Measurements from ENCODE around the gene RC3H2. TPM values are rescaled to one million over a fixed set of nuclear protein-coding genes. Genes with fewer than 3 reads are reported as not detected.

Gene RC3H2
- polyA plus RNA-seq, 4 donors, result 8.6 to 28.1 (median 11.0) TPM

DNA sequence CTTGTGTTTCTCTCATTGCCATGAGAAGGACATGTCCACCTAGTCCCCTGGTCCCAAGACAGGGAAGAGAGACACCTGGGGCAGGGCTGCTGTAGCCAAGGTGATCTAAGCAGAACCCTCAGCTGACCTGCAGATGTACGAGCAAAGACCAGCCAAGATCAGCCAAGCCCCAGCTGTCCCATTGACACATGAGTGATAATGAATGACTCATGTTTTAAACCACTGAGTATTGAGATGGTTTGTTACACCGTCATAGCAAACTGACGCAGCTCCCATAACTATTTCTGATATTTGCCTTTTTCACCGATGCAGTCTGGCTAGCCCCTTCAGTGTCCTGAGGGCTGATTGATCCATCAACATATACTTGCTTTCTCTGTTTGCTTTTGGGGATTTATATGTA lies 98.5 kb downstream of the RC3H2 start:
- FAIRE-seq, result no peak
- Histone ChIP-seq H3K27ac (ENCODE audit: low read depth in 1 of 3, low read length in 2 of 3) (no peak overlapping the region), H3K4me3 (ENCODE audit: low read depth in 1 of 3, low read length in 3 of 3) (no peak overlapping the region), H3K36me3 (ENCODE audit: control insufficient read depth in 3 of 3, insufficient read depth in 2 of 3, low read depth in 1 of 3, low read length in 3 of 3) (no peaks in the 10 kb centered on the region), H3K9me3 (ENCODE audit: control insufficient read depth in 2 of 2, insufficient read depth in 1 of 2, low read depth in 1 of 2, low read length in 1 of 2) (peaks cover 0 to 5% of the 10 kb centered on the region in 2 donors), H3K4me1 (ENCODE audit: control insufficient read depth in 3 of 3, insufficient read depth in 2 of 3, low read depth in 1 of 3, low read length in 2 of 3) (no peaks in the 10 kb centered on the region), H3K27me3 (ENCODE audit: control insufficient read depth in 3 of 3, insufficient read depth in 3 of 3, low read length in 3 of 3) (no peaks in the 10 kb centered on the region)
- no peak for DNase-seq
- 69 to 99% (median 87%) methylated on average over 4 of the region's 4 CpGs for WGBS, 3 donors

DNA sequence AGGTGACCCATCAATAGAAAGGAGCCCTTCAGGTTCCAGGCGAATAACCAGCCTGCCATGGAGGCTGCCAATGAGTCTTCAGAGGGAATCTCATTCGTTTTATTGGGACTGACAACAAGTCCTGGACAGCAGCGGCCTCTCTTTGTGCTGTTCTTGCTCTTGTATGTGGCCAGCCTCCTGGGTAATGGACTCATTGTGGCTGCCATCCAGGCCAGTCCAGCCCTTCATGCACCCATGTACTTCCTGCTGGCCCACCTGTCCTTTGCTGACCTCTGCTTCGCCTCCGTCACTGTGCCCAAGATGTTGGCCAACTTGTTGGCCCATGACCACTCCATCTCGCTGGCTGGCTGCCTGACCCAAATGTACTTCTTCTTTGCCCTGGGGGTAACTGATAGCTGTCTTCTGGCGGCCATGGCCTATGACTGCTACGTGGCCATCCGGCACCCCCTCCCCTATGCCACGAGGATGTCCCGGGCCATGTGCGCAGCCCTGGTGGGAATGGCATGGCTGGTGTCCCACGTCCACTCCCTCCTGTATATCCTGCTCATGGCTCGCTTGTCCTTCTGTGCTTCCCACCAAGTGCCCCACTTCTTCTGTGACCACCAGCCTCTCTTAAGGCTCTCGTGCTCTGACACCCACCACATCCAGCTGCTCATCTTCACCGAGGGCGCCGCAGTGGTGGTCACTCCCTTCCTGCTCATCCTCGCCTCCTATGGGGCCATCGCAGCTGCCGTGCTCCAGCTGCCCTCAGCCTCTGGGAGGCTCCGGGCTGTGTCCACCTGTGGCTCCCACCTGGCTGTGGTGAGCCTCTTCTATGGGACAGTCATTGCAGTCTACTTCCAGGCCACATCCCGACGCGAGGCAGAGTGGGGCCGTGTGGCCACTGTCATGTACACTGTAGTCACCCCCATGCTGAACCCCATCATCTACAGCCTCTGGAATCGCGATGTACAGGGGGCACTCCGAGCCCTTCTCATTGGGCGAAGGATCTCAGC lies 104.8 kb downstream of the RC3H2 start, which contains the start of gene OR1K1:
Gene OR1K1, plus strand, starts transcription at position 58 of the 995 bp plus-strand sequence. Its CDS starts 0 bp downstream, at position 58.
- no peaks in the 10 kb centered on the region for H3K9me3 ChIP-seq (ENCODE audit: control insufficient read depth in 2 of 2, insufficient read depth in 1 of 2, low read depth in 1 of 2, low read length in 1 of 2)
- WGBS, 3 donors, result 94 to 95% (median 94%) methylated on average over 30 of the region's 30 CpGs
- DNase-seq (no peak), FAIRE-seq (no peak)
- no peak within 1 kb of the TSS for H3K4me3 ChIP-seq (ENCODE audit: low read depth in 1 of 3, low read length in 3 of 3)
- no peak within 1 kb of the TSS for H3K27ac ChIP-seq (ENCODE audit: low read depth in 1 of 3, low read length in 2 of 3)
- H3K36me3 ChIP-seq (ENCODE audit: control insufficient read depth in 3 of 3, insufficient read depth in 2 of 3, low read depth in 1 of 3, low read length in 3 of 3), result no peaks in the 10 kb centered on the region
- H3K27me3 ChIP-seq (ENCODE audit: control insufficient read depth in 3 of 3, insufficient read depth in 3 of 3, low read length in 3 of 3), result no peaks in the 10 kb centered on the region
- no peaks in the 10 kb centered on the region for H3K4me1 ChIP-seq (ENCODE audit: control insufficient read depth in 3 of 3, insufficient read depth in 2 of 3, low read depth in 1 of 3, low read length in 2 of 3)

DNA sequence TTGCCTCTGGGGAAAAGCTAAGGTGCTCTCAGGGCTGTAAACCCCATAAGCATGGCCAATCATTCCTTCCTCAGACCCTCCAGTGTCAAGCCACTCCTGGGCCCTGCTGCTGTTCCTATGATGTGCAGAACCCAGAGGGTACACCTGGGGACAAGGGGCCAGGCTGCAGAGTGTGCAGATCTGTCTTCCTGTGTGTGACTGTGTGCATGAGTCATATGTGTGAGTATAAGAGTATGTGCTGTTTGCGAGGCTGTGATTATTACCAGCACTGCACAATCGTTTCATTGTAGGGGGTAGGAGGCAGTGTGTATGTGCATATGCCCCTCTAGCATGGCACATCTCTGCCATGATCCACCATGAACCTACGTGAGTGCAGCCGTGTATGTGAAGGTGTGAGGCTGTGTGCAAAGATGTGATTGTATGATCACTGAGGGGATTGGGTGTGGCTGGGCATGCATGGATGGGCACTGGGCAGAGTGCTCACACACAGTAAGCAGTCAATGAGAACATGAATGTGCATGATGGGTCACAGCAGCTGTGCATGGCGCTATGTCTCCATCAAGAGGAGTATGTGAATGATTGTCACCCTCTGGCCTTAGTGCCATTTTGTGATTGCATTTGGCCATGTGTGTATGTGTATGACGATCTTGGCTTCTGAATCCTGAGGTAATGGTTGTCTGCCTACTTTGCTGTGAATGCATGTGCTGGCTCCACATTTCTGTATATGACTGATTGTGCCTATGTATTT lies 107.7 kb downstream of the RC3H2 start:
- H3K27ac ChIP-seq (ENCODE audit: low read depth in 1 of 3, low read length in 2 of 3), result no peak overlapping the region
- no peaks in the 10 kb centered on the region for H3K36me3 ChIP-seq (ENCODE audit: control insufficient read depth in 3 of 3, insufficient read depth in 2 of 3, low read depth in 1 of 3, low read length in 3 of 3)
- no peaks in the 10 kb centered on the region for H3K9me3 ChIP-seq (ENCODE audit: control insufficient read depth in 2 of 2, insufficient read depth in 1 of 2, low read depth in 1 of 2, low read length in 1 of 2)
- H3K4me1 ChIP-seq (ENCODE audit: control insufficient read depth in 3 of 3, insufficient read depth in 2 of 3, low read depth in 1 of 3, low read length in 2 of 3), result no peaks in the 10 kb centered on the region
- H3K4me3 ChIP-seq (ENCODE audit: low read depth in 1 of 3, low read length in 3 of 3), result no peak overlapping the region
- 78 to 84% (median 83%) methylated on average over 6 of the region's 6 CpGs for WGBS, 3 donors
- H3K27me3 ChIP-seq (ENCODE audit: control insufficient read depth in 3 of 3, insufficient read depth in 3 of 3, low read length in 3 of 3), result no peaks in the 10 kb centered on the region
- DNase-seq (no peak), FAIRE-seq (no peak)

Other genes with a start within 250 kb of the RC3H2 start
- gene OR1B1, start 247.7 kb downstream of the RC3H2 start, polyA plus RNA-seq, result not detected
- not detected for gene OR1L1, start 243.6 kb downstream of the RC3H2 start, polyA plus RNA-seq
- not detected for gene OR1L3, start 230.2 kb downstream of the RC3H2 start, polyA plus RNA-seq
- gene OR1L4, start 181.4 kb downstream of the RC3H2 start, polyA plus RNA-seq, result not detected
- not detected for gene OR1L6, start 163.1 kb downstream of the RC3H2 start, polyA plus RNA-seq
- not detected for gene OR5C1, start 116.4 kb downstream of the RC3H2 start, polyA plus RNA-seq
- gene OR1K1, start 105.2 kb downstream of the RC3H2 start, polyA plus RNA-seq, result not detected
- gene PDCL, start 76.8 kb downstream of the RC3H2 start, polyA plus RNA-seq, result 10 to 100 TPM in 1 of 4 donors, 1 to 10 TPM in 3; 7.8 to 18.0 (median 8.9) TPM
- 10 to 100 TPM in 1 of 4 donors, 1 to 10 TPM in 3; 3.8 to 11.1 (median 4.2) TPM for gene ZBTB6, start 8.0 kb upstream of the RC3H2 start, polyA plus RNA-seq
- gene ZBTB26, start 26.2 kb upstream of the RC3H2 start, polyA plus RNA-seq, result 10 to 100 TPM in 1 of 4 donors, 1 to 10 TPM in 2, under 1 TPM in 1; 0.89 to 10.5 (median 1.9) TPM
- 10 to 100 TPM in 2 of 4 donors, 1 to 10 TPM in 2; 5.9 to 35.1 (median 8.5) TPM for gene RABGAP1, start 35.7 kb upstream of the RC3H2 start, polyA plus RNA-seq
- under 1 TPM in 1 of 4 donors, not detected in 3; 0.15 TPM for gene GPR21, start 128.3 kb upstream of the RC3H2 start, polyA plus RNA-seq